Measurements from ENCODE around the gene LVRN.

LVRN gene

GRCh38 chr5:115956957-115957356 is 5.3 kb upstream of the LVRN start:
- Histone ChIP-seq H3K36me3 (no peaks in the 10 kb centered on the region), H3K4me1 (no peaks in the 10 kb centered on the region), H3K4me3 (ENCODE audit: low read depth, low read length) (no peak overlapping the region), H3K9me3 (no peaks in the 10 kb centered on the region), H3K27me3 (peaks cover 43% of the 10 kb centered on the region)
- no peak for TF ChIP-seq CTCF (IDR thresholded peaks at IDR 0.05; ENCODE audit: low read depth, low read length)
- no peak for DNase-seq

- Histone ChIP-seq H3K27me3 (peaks cover 80% of the 10 kb centered on the region), H3K36me3 (no peaks in the 10 kb centered on the region), H3K4me1 (no peaks in the 10 kb centered on the region), H3K4me3 (ENCODE audit: low read depth, low read length) (peak overlapping the region; percentile 23), H3K9me3 (no peaks in the 10 kb centered on the region)
- peak; percentile 22 for DNase-seq
- no peak for TF ChIP-seq CTCF (IDR thresholded peaks at IDR 0.05; ENCODE audit: low read depth, low read length)
Observed at GRCh38 chr5:115961381-115962238, 665 bp upstream of the LVRN start.

GRCh38 chr5:115962565-115963402 is 509 bp downstream of the LVRN start:
- TF ChIP-seq CTCF (IDR thresholded peaks at IDR 0.05; ENCODE audit: low read depth, low read length) = no peak
- H3K4me1 ChIP-seq = no peaks in the 10 kb centered on the region
- no peak overlapping the region for H3K4me3 ChIP-seq (ENCODE audit: low read depth, low read length)
- DNase-seq = peak; percentile 12
- H3K36me3 ChIP-seq = no peaks in the 10 kb centered on the region
- peaks cover 73% of the 10 kb centered on the region for H3K27me3 ChIP-seq
- no peaks in the 10 kb centered on the region for H3K9me3 ChIP-seq

- Histone ChIP-seq H3K9me3 (no peaks in the 10 kb centered on the region), H3K36me3 (no peaks in the 10 kb centered on the region), H3K4me1 (no peaks in the 10 kb centered on the region), H3K27me3 (peaks cover 67% of the 10 kb centered on the region), H3K4me3 (ENCODE audit: low read depth, low read length) (no peak overlapping the region)
- DNase-seq = no peak
- no peak for TF ChIP-seq CTCF (IDR thresholded peaks at IDR 0.05; ENCODE audit: low read depth, low read length)
Observed at GRCh38 chr5:115963566-115963965, 1.3 kb downstream of the LVRN start.

GRCh38 chr5:115968770-115969169 is 6.5 kb downstream of the LVRN start:
- no peaks in the 10 kb centered on the region for H3K36me3 ChIP-seq
- H3K27me3 ChIP-seq = peaks cover 26% of the 10 kb centered on the region
- no peak for TF ChIP-seq CTCF (IDR thresholded peaks at IDR 0.05; ENCODE audit: low read depth, low read length)
- no peak for DNase-seq
- H3K9me3 ChIP-seq = no peaks in the 10 kb centered on the region
- H3K4me3 ChIP-seq (ENCODE audit: low read depth, low read length) = no peak overlapping the region
- H3K4me1 ChIP-seq = no peaks in the 10 kb centered on the region

All from BE2C (cell line).